PC-9 (cell line): ENCODE results near the gene CFAP44. TPM values are rescaled to one million over a fixed set of nuclear protein-coding genes. Genes with fewer than 3 reads are reported as not detected.
"Not testable (repeated sequence)": the region's sequence is repeated elsewhere in the genome, so short reads cannot be mapped to it uniquely, and the experiment has no call there.

Source experiments
- BruUV-seq: library from RNA; stranded (reverse); fragments of 400-500 nt; replicated peaks from 2 replicates; lab custom pipeline; 2021; lab: Mats Ljungman, UMichigan
- CTCF ChIA-PET: fragments of 300-600 bp; sonication (Branson Sonifier 250); formaldehyde crosslinking; loops from one replicate; lab custom pipeline; 2022; ENCODE audit warnings: antibody characterized with exemption; lab: Charles Lee
- POLR2A ChIA-PET: fragments of 300-600 bp; sonication (Branson Sonifier 250); formaldehyde crosslinking; loops from one replicate; lab custom pipeline; 2022; ENCODE audit warnings: antibody characterized with exemption; ENCODE audit not compliant: unreplicated experiment; lab: Charles Lee
- DNase-seq, 2 experiments: peaks; one replicate each; pipeline versions ENCODE4 v3.0.0 to v3.0.0-alpha.2; 2015 to 2022; ENCODE audit warnings: mixed read lengths in 1 of 2
- H2AFZ ChIP-seq: fragments of 200-600 bp; sonication (generic); 2 replicates; pipeline ENCODE4 v1.8.1; 2017; ENCODE audit warnings: antibody characterized with exemption
- H3F3A ChIP-seq: fragments of 200-600 bp; sonication (generic); 2 replicates; pipeline ENCODE4 v1.8.1; 2017; ENCODE audit warnings: antibody characterized with exemption, mild to moderate bottlenecking, low read depth; ENCODE audit not compliant: insufficient read depth
- H3K27ac ChIP-seq: fragments of 200-600 bp; sonication (generic); 2 replicates; pipeline ENCODE4 v1.6.1; 2016; ENCODE audit warnings: mixed run types
- H3K27me3 ChIP-seq: fragments of 200-600 bp; sonication (generic); 2 replicates; pipeline ENCODE4 v1.6.1; 2016; ENCODE audit warnings: low read depth, mixed run types; ENCODE audit not compliant: insufficient read depth
- H3K36me3 ChIP-seq: fragments of 200-600 bp; sonication (generic); 2 replicates; pipeline ENCODE4 v1.6.1; 2016; ENCODE audit warnings: low read depth, mixed run types
- H3K4me1 ChIP-seq: fragments of 200-600 bp; sonication (generic); replicated peaks from 2 replicates; pipeline ENCODE4 v1.6.1; 2016; ENCODE audit warnings: mixed run types; ENCODE audit not compliant: insufficient read depth
- H3K4me2 ChIP-seq: fragments of 200-600 bp; sonication (generic); 2 replicates; pipeline ENCODE4 v1.6.1; 2017; ENCODE audit warnings: mixed run types
- H3K4me3 ChIP-seq: fragments of 200-600 bp; sonication (generic); 2 replicates; pipeline ENCODE4 v1.6.1; 2016; ENCODE audit warnings: mixed run types
- H3K79me2 ChIP-seq: fragments of 200-600 bp; sonication (generic); 2 replicates; pipeline ENCODE4 v1.6.1; 2017; ENCODE audit warnings: low read depth, mixed run types
- H3K9me2 ChIP-seq: fragments of 200-600 bp; sonication (generic); 2 replicates; pipeline ENCODE4 v1.8.1; 2017; ENCODE audit warnings: mild to moderate bottlenecking; ENCODE audit not compliant: insufficient read depth
- H3K9me3 ChIP-seq: fragments of 200-600 bp; sonication (generic); 2 replicates; pipeline ENCODE4 v1.8.1; 2016; ENCODE audit warnings: low read depth; ENCODE audit not compliant: insufficient read depth
- H4K20me1 ChIP-seq: fragments of 200-600 bp; sonication (generic); 2 replicates; pipeline ENCODE4 v1.8.1; 2017; ENCODE audit not compliant: insufficient read depth
- EZH2 ChIP-seq: fragments of 200-600 bp; sonication (generic); IDR thresholded peaks from 2 replicates; pipeline ENCODE4 v1.8.0; 2017; ENCODE audit warnings: antibody characterized with exemption, low read depth
- intact Hi-C: fragments of 100-400 bp; cut with micrococcal nuclease; formaldehyde crosslinking; loops from one replicate; pipeline ENCODE4 v1.10.0; 2022; ENCODE audit not compliant: unreplicated experiment
- total RNA-seq: library from RNA; stranded (reverse); gene quantifications from 2 replicates; pipeline ENCODE4 v1.2.3, GENCODE V29; 2021
- TF ChIP-seq, protein P1 (sequence below): fragments of 200-600 bp; sonication (generic); conservative IDR thresholded peaks from 2 replicates; pipeline ENCODE4 v1.6.1; 2017; ENCODE audit warnings: mixed run types, antibody characterized with exemption, mild to moderate bottlenecking, moderate library complexity

CFAP44 gene
- total RNA-seq, 1 experiment from 2014 or later, result 9.1 TPM

- Histone ChIP-seq H4K20me1 (no peaks in the 10 kb centered on the region), H3K27ac (no peak overlapping the region), H2AFZ (no peak overlapping the region), H3K9me3 (no peaks in the 10 kb centered on the region), H3K79me2 (no peaks in the 10 kb centered on the region), H3K4me3 (no peak overlapping the region), H3K4me1 (no peaks in the 10 kb centered on the region), H3K27me3 (no peaks in the 10 kb centered on the region), H3K4me2 (no peak overlapping the region), H3F3A (no peaks in the 10 kb centered on the region), H3K9me2 (no peaks in the 10 kb centered on the region), H3K36me3 (peaks cover 9% of the 10 kb centered on the region; the same call in 1 of the 2 replicates)
- no peak for TF ChIP-seq EZH2
- TF ChIP-seq, protein P1, sequence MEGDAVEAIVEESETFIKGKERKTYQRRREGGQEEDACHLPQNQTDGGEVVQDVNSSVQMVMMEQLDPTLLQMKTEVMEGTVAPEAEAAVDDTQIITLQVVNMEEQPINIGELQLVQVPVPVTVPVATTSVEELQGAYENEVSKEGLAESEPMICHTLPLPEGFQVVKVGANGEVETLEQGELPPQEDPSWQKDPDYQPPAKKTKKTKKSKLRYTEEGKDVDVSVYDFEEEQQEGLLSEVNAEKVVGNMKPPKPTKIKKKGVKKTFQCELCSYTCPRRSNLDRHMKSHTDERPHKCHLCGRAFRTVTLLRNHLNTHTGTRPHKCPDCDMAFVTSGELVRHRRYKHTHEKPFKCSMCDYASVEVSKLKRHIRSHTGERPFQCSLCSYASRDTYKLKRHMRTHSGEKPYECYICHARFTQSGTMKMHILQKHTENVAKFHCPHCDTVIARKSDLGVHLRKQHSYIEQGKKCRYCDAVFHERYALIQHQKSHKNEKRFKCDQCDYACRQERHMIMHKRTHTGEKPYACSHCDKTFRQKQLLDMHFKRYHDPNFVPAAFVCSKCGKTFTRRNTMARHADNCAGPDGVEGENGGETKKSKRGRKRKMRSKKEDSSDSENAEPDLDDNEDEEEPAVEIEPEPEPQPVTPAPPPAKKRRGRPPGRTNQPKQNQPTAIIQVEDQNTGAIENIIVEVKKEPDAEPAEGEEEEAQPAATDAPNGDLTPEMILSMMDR, result no peak
- POLR2A ChIA-PET, result no interaction called here
- intact Hi-C loops, result no loop called here
- DNase-seq, result no peak
- no TSS peak for BruUV-seq
- CTCF ChIA-PET, result no interaction called here
Observed at GRCh38 chr3:113461488-113461887, 20.2 kb upstream of the CFAP44 start.

DNA sequence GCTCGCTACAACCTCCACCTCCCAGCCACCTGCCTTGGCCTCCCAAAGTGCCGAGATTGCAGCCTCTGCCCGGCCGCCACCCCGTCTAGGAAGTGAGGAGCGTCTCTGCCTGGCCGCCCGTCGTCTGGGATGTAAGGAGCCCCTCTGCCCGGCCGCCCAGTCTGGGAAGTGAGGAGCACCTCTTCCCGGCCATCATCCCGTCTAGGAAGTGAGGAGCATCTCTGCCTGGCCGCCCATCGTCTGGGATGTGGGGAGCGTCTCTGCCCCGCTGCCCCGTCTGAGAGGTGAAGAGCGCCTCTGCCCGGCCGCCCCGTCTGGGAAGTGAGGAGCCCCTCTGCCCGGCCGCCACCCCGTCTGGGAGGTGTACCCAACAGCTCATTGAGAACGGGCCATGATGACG lies 17.3 kb upstream of the CFAP44 start:
- H3K4me3 ChIP-seq, H3K27me3 ChIP-seq, H2AFZ ChIP-seq, H3K27ac ChIP-seq, H3K9me3 ChIP-seq, H3F3A ChIP-seq, BruUV-seq, intact Hi-C loops, H3K9me2 ChIP-seq, H3K79me2 ChIP-seq, H4K20me1 ChIP-seq, CTCF ChIA-PET, DNase-seq, POLR2A ChIA-PET, H3K4me1 ChIP-seq, H3K4me2 ChIP-seq: not testable (repeated sequence)
- H3K36me3 ChIP-seq, result peaks cover 11% of the 10 kb centered on the region; the same call in 1 of the 2 replicates

DNA sequence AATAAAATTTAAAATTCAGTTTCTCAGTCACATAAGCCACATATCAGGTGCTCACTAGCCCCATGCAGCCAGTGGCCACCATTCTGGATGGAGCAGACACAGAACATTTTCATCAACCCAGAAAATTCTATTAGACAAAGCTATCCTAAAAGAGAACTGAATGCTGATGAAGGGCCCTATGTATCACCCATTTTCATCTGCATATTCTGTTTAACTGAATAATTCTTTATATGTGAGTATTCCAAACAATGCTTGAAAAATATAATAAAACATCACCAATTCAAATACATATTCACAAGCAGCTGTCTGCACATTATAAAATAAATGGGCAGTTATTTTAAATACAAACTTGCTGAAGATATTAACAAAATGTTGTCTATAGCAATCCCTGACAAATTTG lies 14.2 kb upstream of the CFAP44 start:
- H3K27ac ChIP-seq, result no peak overlapping the region
- ChIA-PET CTCF (interaction anchor here (0.6 kb wide), 1 partner anchor 118 kb away, joined by 3 read pairs; no protein-coding TSS in a partner anchor), POLR2A (no interaction called here)
- H3K4me2 ChIP-seq, result no peak overlapping the region
- no peaks in the 10 kb centered on the region for H3F3A ChIP-seq
- no peaks in the 10 kb centered on the region for H3K9me2 ChIP-seq
- no peaks in the 10 kb centered on the region for H3K9me3 ChIP-seq
- no peak for DNase-seq
- intact Hi-C loops, result no loop called here
- no peak overlapping the region for H3K4me3 ChIP-seq
- H4K20me1 ChIP-seq, result no peaks in the 10 kb centered on the region
- no peaks in the 10 kb centered on the region for H3K79me2 ChIP-seq
- peaks cover 16% of the 10 kb centered on the region; the same call in 1 of the 2 replicates for H3K36me3 ChIP-seq
- no peak overlapping the region for H2AFZ ChIP-seq
- no peaks in the 10 kb centered on the region for H3K4me1 ChIP-seq
- no TSS peak for BruUV-seq
- TF ChIP-seq, protein P1, result no peak
- no peak for TF ChIP-seq EZH2
- H3K27me3 ChIP-seq, result no peaks in the 10 kb centered on the region

DNA sequence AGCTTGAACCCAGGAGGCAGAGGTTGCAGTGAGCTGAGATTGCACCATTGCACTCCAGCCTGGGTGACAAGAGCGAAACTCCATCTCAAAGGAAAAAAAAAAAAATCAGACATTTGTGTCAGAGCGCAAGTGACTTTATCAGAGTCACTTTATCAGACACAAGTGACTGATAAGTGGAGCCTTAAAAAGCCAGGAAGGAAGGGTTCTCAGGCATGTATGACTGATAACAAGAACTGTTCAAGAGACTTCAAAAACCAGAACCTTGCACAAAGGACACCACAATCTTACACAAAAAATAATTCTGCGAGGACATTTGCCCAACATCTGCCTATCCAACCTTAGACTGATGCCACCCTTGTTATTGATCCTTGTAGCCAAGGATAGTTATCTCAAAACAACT lies 13.3 kb upstream of the CFAP44 start:
- H3K4me3 ChIP-seq, result no peak overlapping the region
- no peaks in the 10 kb centered on the region for H3K9me2 ChIP-seq
- H3F3A ChIP-seq, result no peaks in the 10 kb centered on the region
- H3K9me3 ChIP-seq, result no peaks in the 10 kb centered on the region
- no peaks in the 10 kb centered on the region for H3K4me1 ChIP-seq
- ChIA-PET CTCF (no interaction called here), POLR2A (no interaction called here)
- no peaks in the 10 kb centered on the region for H3K79me2 ChIP-seq
- H3K36me3 ChIP-seq, result peaks cover 16% of the 10 kb centered on the region; the same call in 1 of the 2 replicates
- no peaks in the 10 kb centered on the region for H4K20me1 ChIP-seq
- intact Hi-C loops, result no loop called here
- BruUV-seq, result no TSS peak
- no peak overlapping the region for H2AFZ ChIP-seq
- H3K27me3 ChIP-seq, result no peaks in the 10 kb centered on the region
- TF ChIP-seq, protein P1, result no peak
- no peak for DNase-seq
- no peak overlapping the region for H3K27ac ChIP-seq
- H3K4me2 ChIP-seq, result no peak overlapping the region
